HFFc6 (cell line): ENCODE results near the gene SATB2. TPM values are rescaled to one million over a fixed set of nuclear protein-coding genes. Genes with fewer than 3 reads are reported as not detected.
A peak's percentile ranks its signal among the peaks of the same experiment; 100 is the strongest.

Experiments used
- DNase-seq: peaks from one replicate; pipeline ENCODE4 v3.0.0-alpha.2; 2018
- H3K27ac Mint-ChIP-seq: 2 replicates; pipeline ENCODE4 v1.8.0; 2020; ENCODE audit warnings: mild to moderate bottlenecking, mixed read lengths
- H3K27me3 Mint-ChIP-seq: 2 replicates; pipeline ENCODE4 v1.8.0; 2021; ENCODE audit warnings: mild to moderate bottlenecking, moderate library complexity, mixed read lengths; ENCODE audit not compliant: insufficient read depth
- H3K36me3 Mint-ChIP-seq: 2 replicates; pipeline ENCODE4 v1.8.0; 2021; ENCODE audit warnings: low read depth, mixed read lengths
- H3K4me1 Mint-ChIP-seq: 2 replicates; pipeline ENCODE4 v1.8.0; 2020; ENCODE audit warnings: low read depth, mixed read lengths
- H3K4me3 Mint-ChIP-seq: 2 replicates; pipeline ENCODE4 v1.8.0; 2020; ENCODE audit warnings: mild to moderate bottlenecking, moderate library complexity, mixed read lengths
- H3K9me3 Mint-ChIP-seq: 2 replicates; pipeline ENCODE4 v1.8.0; 2020; ENCODE audit warnings: mild to moderate bottlenecking, mixed read lengths
- CTCF ChIP-seq: fragments of 200-600 bp; sonication (generic); IDR thresholded peaks from 2 replicates; pipeline ENCODE4 v1.5.0; 2021; ENCODE audit warnings: antibody characterized with exemption, mild to moderate bottlenecking
- total RNA-seq, 6 experiments: library from RNA; stranded (reverse); fragmentation: NEBNext Ultra II Directional; extraction: Animal tissue kit (Norgen Biotek cat#: 25700); gene quantifications; 2 replicates in 1 of 6; 3 replicates in 5 of 6; pipeline ENCODE4 v1.2.3, GENCODE V29; 2021

Gene SATB2
- total RNA-seq, 6 experiments from 2014 or later = 7.4 to 12.7 (median 11.9) TPM

- Mint-ChIP-seq H3K27me3 (peaks cover 56% of the 10 kb centered on the region), H3K27ac (no peak overlapping the region), H3K36me3 (peaks cover 5% of the 10 kb centered on the region; the same call in 1 of the 2 replicates), H3K4me1 (peaks cover 44% of the 10 kb centered on the region), H3K9me3 (no peaks in the 10 kb centered on the region), H3K4me3 (peak overlapping the region; percentile 38)
- TF ChIP-seq CTCF = no peak
- no peak for DNase-seq
Measured at GRCh38 chr2:199464606-199465352, 7.0 kb upstream of the SATB2 start.

GRCh38 chr2:199463708-199464605, 6.2 kb upstream of the SATB2 start:
- TF ChIP-seq CTCF = peak; percentile 39
- Mint-ChIP-seq H3K4me3 (peak overlapping the region; percentile 80), H3K27ac (no peak overlapping the region), H3K4me1 (peaks cover 36% of the 10 kb centered on the region), H3K27me3 (peaks cover 47% of the 10 kb centered on the region), H3K9me3 (no peaks in the 10 kb centered on the region), H3K36me3 (peaks cover 5% of the 10 kb centered on the region; the same call in 1 of the 2 replicates)
- no peak for DNase-seq

GRCh38 chr2:199462956-199463692, 5.4 kb upstream of the SATB2 start:
- H3K36me3 Mint-ChIP-seq = peaks cover 5% of the 10 kb centered on the region; the same call in 1 of the 2 replicates
- no peaks in the 10 kb centered on the region for H3K9me3 Mint-ChIP-seq
- peak; percentile 38 for DNase-seq
- no peak overlapping the region; the same call in 1 of the 2 replicates for H3K27ac Mint-ChIP-seq
- H3K27me3 Mint-ChIP-seq = peaks cover 40% of the 10 kb centered on the region
- H3K4me1 Mint-ChIP-seq = peaks cover 33% of the 10 kb centered on the region
- peak overlapping the region; percentile 80 for H3K4me3 Mint-ChIP-seq
- peak; percentile 96 for TF ChIP-seq CTCF

GRCh38 chr2:199462347-199462955, 4.7 kb upstream of the SATB2 start:
- H3K4me3 Mint-ChIP-seq = peak overlapping the region; percentile 80
- no peak for TF ChIP-seq CTCF
- peaks cover 5% of the 10 kb centered on the region; the same call in 1 of the 2 replicates for H3K36me3 Mint-ChIP-seq
- no peaks in the 10 kb centered on the region for H3K9me3 Mint-ChIP-seq
- DNase-seq = no peak
- peaks cover 33% of the 10 kb centered on the region for H3K4me1 Mint-ChIP-seq
- peaks cover 33% of the 10 kb centered on the region for H3K27me3 Mint-ChIP-seq
- H3K27ac Mint-ChIP-seq = no peak overlapping the region; the same call in 1 of the 2 replicates
